HG02981 (cell line): ENCODE data around the gene WNT9A.
"Not testable (repeated sequence)": the region's sequence is repeated elsewhere in the genome, so short reads cannot be mapped to it uniquely, and the experiment has no call there.

ENCODE experiments used
- ATAC-seq: cut with Tn5 transposase; IDR thresholded peaks from one replicate; pipeline ENCODE4 v1.9.1; 2021; ENCODE audit warnings: mild to moderate bottlenecking, moderate library complexity; ENCODE audit not compliant: unreplicated experiment

WNT9A gene

DNA sequence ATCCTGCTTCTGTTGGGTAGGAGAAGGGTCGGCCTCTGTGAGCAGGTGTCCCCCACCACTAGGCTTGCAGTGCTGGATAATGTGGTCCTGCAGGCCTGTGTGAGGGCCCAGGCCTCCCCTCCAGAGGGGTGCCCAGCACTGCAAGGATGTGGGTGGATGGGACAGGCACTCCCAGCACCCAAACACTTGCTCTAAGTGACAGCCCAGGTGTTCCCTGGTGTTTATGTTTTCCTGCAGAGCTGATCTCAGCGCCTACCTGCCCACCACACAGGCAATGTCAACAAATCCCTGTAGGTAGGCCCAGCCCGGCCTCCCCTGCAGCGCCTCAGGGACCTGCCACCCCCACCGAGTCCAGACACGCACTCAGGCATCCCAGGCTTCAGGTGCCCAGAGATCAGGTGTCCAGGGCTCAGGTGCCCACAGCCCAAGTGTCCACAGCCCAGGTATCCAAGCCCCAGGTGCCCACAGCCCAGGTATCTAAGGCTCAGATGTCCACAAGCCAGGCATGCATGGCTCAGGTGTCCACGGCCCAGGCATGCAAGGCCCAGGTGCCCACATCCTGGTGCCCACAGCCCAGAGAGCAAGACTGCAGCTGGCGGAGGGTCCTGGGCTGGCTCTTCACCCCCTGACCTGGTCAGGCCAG lies 59.2 kb downstream of the WNT9A start:
- no peak for ATAC-seq

GRCh38 chr1:227887697-227888403 lies 59.9 kb downstream of the WNT9A start:
- ATAC-seq = no peak

DNA sequence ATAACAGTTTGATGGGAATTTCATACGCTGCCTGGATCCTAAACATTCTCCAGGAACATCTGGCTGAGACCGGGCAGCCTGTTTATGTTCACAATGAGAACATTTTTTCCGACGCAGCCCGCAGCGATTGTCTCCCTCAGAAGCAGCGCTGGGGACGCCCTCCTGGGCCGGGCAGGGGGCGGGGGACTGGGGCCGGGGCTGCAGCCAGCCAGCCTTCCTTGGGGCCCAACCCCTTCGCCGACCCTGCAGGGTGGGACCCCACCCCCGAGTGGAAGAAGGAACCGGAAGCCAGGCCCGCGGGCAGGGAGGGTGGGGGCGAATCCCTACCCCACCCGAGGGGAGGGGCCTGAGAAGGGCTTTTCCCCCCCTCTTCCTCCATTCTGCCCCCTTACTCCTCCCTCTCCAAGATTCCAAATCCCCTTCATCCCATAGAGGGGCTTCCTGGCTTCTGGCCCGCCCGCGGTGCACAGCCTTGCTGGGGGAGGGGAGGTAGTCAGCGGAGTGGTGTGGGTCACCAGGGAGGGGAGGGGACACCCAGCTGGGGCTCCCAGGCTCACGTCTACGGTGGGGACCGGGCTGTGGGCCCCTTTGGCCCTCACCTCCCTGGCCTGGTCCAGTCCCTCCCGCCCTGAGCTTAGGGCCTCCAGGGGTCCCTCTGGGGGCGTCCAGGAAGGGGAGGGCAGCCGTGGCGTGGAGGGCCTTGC lies 60.6 kb downstream of the WNT9A start:
- ATAC-seq = no peak

GRCh38 chr1:227886503-227886961 lies 61.2 kb downstream of the WNT9A start:
- ATAC-seq = no peak

DNA sequence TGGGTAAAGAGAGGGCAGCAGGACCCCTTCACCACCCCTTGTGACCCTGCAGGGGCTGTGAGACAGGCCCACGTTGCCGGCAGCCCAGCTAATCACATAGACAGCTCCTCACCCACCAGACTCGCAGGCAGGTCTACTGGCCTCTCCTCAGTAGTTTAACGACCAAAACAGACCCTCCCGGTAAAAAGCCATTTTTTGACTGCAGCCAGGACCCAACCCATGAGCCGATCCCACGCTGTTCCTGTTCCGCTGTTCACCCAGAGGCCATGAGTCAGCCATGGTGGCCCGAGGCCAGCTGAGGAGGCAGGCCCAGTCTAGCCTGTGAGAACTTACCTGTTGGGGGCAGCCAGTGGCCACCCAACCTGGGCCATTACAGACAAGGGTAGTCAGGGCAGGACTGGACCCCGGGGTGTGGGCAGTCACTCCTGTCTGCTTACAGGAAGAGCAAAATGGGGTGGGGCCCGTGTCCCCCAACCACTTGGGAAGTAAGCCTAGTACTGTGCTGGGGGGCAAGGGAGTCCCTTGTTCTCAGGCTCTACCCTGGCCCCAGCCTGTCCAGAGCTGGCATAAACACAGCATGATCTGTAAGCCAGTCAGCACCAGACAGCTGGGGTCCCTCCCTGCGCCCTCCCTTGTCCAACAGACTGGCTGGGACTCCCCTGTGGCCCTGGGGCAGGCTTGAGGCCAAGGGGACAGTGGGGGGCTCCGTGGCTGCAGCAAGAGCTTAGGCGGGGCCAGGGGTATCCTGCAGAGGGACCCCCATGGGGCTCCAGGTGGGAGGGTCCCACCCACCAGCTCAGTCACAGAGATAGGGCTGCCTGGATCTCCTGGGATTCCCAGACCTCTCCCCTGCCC lies 61.9 kb downstream of the WNT9A start:
- ATAC-seq = no peak

- ATAC-seq = no peak
These were observed 62.5 kb downstream of the WNT9A start for GRCh38 chr1:227885135-227885647.

GRCh38 chr1:227884370-227885134 lies 63.2 kb downstream of the WNT9A start:
- ATAC-seq = no peak

- no peak for ATAC-seq
These were observed 64.0 kb downstream of the WNT9A start for GRCh38 chr1:227883641-227884301.

DNA sequence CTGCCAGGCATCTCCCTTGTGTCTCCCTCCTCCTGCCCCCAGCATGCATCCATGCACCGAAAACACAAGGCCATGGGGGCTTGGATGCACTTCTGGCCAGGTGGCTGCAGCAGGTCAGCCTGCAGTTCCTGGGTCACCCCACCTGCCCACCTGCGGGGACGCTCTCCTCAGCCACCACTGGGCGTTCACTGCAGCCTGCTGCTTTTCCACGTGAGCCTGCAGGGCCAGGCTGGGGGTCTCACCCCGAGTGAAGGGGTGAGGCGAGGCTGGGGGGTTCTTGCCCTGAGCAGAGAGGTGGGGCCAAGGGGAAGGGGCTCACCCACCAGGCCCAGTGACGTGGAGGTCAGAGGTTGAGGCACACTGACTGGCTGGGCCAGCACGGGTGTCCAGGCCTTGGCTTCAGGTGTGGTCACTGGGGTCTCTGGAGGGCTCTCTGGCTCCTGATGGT lies 64.6 kb downstream of the WNT9A start:
- ATAC-seq = no peak

DNA sequence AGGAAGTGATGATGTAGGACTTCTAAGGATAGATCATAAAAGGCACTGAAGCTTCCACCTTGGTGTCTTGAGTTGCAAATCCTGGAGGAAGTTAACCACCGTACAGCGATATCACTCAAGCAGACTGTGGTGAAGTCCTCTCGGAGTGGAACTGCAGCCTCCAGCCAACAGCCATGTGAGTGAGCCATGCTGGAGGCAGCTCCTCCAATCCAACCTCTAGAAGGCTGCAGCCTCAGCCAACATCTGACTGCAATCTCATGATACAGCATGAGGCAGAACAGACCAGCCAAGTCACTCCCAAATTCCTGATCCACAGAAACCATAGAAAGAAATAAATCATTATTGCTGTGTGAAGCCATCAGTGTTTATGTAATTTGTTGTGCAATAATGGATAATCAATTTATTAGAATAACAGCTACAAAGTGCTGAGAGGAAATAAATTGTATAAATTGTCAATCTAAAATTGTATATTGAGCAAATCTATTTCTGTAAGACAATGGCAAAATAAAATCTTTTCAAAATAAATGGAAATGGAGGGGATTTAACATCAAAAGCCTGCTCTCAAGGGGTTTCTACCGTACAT lies 67.3 kb downstream of the WNT9A start:
- no peak for ATAC-seq

DNA sequence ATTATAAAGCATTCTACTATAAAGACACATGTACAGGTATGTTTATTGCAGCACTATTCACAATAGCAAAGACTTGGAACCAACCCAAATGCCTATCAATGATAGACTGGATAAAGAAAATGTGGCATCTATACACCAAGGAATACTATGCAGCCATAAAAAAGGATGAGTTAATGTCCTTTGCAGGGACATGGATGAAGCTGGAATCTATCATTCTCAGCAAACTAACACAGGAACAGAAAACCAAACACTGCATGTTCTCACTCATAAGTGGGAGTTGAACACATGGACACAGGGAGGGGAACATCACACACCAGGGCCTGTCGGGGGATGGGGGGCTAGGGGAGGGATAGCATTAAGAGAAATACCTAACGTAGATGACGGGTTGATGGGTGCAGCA lies 69.9 kb downstream of the WNT9A start:
- ATAC-seq = not testable (repeated sequence)

DNA sequence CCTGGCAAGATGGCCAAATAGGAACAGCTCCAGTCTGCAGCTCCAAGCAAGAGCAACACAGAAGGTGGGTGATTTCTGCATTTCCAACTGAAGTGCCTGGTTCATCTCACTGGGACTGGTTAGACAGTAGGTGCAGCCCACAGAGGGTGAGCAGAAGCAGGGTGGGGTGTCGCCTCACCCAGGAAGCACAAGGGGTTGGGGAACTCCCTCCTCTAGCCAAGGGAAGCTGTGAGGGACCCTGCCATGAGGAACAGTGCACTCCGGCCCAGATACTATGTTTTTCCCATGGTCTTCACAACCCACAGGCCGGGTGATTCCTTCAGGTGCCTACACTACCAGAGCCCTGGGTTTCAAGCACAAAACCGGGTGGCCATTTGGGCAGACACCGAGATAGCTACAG lies 75.8 kb downstream of the WNT9A start:
- not testable (repeated sequence) for ATAC-seq

DNA sequence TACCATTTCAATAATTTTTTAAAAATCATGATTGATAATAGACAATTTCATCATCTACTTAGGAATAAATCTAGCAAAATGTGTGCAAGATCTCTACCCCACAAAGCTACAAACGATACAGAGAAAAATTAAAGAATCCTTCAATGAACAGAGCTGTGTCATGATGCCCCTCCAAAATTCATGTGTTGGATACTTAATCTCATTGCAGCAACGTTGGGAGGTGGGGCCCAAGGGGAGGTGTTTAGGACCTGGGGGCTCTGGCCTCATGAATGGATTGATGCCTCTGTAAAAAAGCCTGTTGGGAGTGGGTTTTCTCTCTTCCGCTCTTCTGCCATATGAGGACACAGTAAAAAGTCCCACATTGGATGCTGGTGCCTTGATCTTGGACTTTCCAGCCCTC lies 77.4 kb downstream of the WNT9A start:
- ATAC-seq = no peak

DNA sequence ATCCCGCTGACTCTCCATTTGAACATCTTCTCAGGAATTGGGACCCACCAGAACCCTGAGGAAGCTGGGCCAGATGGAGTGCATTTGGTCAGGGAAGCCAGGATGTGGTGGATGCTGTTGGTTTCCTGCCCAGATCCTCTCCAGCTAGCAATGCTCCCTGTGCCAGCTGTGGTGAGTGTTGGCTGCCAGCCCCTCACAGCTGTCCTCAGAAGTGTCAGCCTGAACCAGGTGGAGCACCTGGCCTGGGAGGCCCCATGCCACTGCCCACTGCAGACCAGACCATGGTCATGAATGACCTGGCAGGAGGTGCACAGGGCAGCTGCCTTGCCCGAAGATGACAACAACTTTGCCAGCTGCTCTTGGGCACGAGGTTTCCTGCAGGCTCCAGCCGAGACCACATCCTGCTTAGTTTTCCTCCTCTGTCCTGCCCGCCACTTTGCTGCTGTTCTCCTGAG lies 77.9 kb downstream of the WNT9A start:
- ATAC-seq = no peak

GRCh38 chr1:227869279-227869842 lies 78.4 kb downstream of the WNT9A start:
- ATAC-seq = no peak
